ENCODE results near the gene HSPA12B. TPM values are rescaled to one million over a fixed set of nuclear protein-coding genes. Genes with fewer than 3 reads are reported as not detected.

HSPA12B gene
- total RNA-seq, 4 donors from 2014 or later = 7.3 to 19.4 (median 13.1) TPM

- intact Hi-C loops (cut with DNase I) = no loop called here
- H3K27me3 ChIP-seq = no peaks in the 10 kb centered on the region
- peaks cover 5 to 31% of the 10 kb centered on the region in 2 donors for H3K4me1 ChIP-seq
- no peak overlapping the region for H3K27ac ChIP-seq
- 68 to 76% methylated on average over 19 of the region's 19 CpGs for WGBS, 2 donors
- H3K36me3 ChIP-seq = peaks cover 12 to 19% of the 10 kb centered on the region in 2 donors
- no peak for TF ChIP-seq POLR2A (IDR thresholded peaks at IDR 0.05)
- TF ChIP-seq CTCF (IDR thresholded peaks at IDR 0.05) = no peak
- no peaks in the 10 kb centered on the region for H3K9me3 ChIP-seq
- DNase-seq = no peak
- H3K4me3 ChIP-seq (replicated peaks in 1 of 3) = peak overlapping the region in 1 of 3 donors; percentile 6
Observed at GRCh38 chr20:3797592-3798372, 65.3 kb downstream of the HSPA12B start.

GRCh38 chr20:3798373-3798768 is 65.9 kb downstream of the HSPA12B start:
- Histone ChIP-seq H3K9me3 (no peaks in the 10 kb centered on the region), H3K4me1 (peaks cover 5 to 31% of the 10 kb centered on the region in 2 donors), H3K4me3 (replicated peaks in 1 of 3) (no peak overlapping the region), H3K27me3 (no peaks in the 10 kb centered on the region), H3K27ac (no peak overlapping the region), H3K36me3 (peaks cover 15 to 25% of the 10 kb centered on the region in 2 donors)
- no peak for DNase-seq
- 82 to 88% methylated on average over 5 of the region's 5 CpGs for WGBS, 2 donors
- no peak for TF ChIP-seq CTCF (IDR thresholded peaks at IDR 0.05)
- TF ChIP-seq POLR2A (IDR thresholded peaks at IDR 0.05) = no peak
- intact Hi-C loops (cut with DNase I) = no loop called here

GRCh38 chr20:3798908-3799248 is 66.4 kb downstream of the HSPA12B start:
- H3K27ac ChIP-seq = no peak overlapping the region
- peaks cover 20 to 30% of the 10 kb centered on the region in 2 donors for H3K36me3 ChIP-seq
- no peaks in the 10 kb centered on the region for H3K27me3 ChIP-seq
- WGBS, 2 donors = 88 to 98% methylated on average over 2 to 3 of the region's 3 CpGs
- peaks cover 5 to 31% of the 10 kb centered on the region in 2 donors for H3K4me1 ChIP-seq
- DNase-seq = no peak
- no peak overlapping the region for H3K4me3 ChIP-seq (replicated peaks in 1 of 3)
- no peaks in the 10 kb centered on the region for H3K9me3 ChIP-seq
- intact Hi-C loops (cut with DNase I) = no loop called here
- TF ChIP-seq POLR2A (IDR thresholded peaks at IDR 0.05) (no peak), CTCF (IDR thresholded peaks at IDR 0.05) (no peak)

DNA sequence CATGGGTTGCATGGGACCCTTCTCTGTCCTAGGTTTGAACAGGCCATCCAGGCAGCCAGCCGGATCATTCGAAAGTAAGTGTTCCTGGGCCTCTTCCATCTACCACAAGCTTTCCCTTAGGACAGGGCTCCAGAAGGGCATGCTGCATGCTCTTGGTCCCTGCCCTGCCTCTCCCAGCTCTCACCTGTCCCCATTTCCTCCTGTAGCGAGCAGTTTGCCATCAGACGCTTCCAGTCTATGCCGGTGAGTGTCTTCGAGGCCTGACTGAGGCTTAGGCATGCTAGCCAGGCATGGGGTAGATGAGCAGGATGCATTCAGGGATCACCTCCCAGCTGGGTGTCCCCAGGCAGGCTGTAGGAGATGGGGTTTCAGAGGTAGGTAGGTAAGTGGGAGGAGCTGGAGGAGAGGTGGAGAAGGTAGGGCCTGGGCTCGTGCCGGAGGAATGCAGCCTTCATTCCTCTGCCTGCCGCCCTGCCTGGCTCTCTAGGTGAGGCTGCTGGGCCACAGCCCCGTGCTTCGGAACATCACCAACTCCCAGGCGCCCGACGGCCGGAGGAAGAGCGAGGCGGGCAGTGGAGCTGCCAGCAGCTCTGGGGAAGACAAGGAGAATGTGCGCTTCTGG is 67.9 kb downstream of the HSPA12B start:
- TF ChIP-seq POLR2A (IDR thresholded peaks at IDR 0.05) = no peak
- no peak for TF ChIP-seq CTCF (IDR thresholded peaks at IDR 0.05)
- DNase-seq = no peak
- Histone ChIP-seq H3K27ac (peak overlapping the region in 1 of 3 donors; percentile 23), H3K4me1 (peaks cover 5 to 25% of the 10 kb centered on the region in 2 donors), H3K4me3 (replicated peaks in 1 of 3) (no peak overlapping the region), H3K9me3 (no peaks in the 10 kb centered on the region), H3K36me3 (peaks cover 20 to 40% of the 10 kb centered on the region in 2 donors), H3K27me3 (no peaks in the 10 kb centered on the region)
- intact Hi-C loops (cut with DNase I) = no loop called here
- 85 to 92% methylated on average over 9 to 18 of the region's 18 CpGs for WGBS, 2 donors

- DNase-seq = no peak
- Histone ChIP-seq H3K4me3 (replicated peaks in 1 of 3) (no peak overlapping the region), H3K27me3 (no peaks in the 10 kb centered on the region), H3K9me3 (no peaks in the 10 kb centered on the region), H3K27ac (no peak overlapping the region), H3K4me1 (peaks cover 10 to 30% of the 10 kb centered on the region in 2 donors), H3K36me3 (peaks cover 20 to 40% of the 10 kb centered on the region in 2 donors)
- intact Hi-C loops (cut with DNase I) = no loop called here
- WGBS, 2 donors = 93 to 95% methylated on average over 8 of the region's 8 CpGs
- TF ChIP-seq CTCF (IDR thresholded peaks at IDR 0.05) = no peak
Observed at GRCh38 chr20:3800878-3801260, 68.4 kb downstream of the HSPA12B start.

Measured in thyroid gland (tissue), 4 donors.